ENCODE measurements around the gene MAP7D3. TPM values are rescaled to one million over a fixed set of nuclear protein-coding genes. Genes with fewer than 3 reads are reported as not detected.

MAP7D3 gene
- total RNA-seq, 4 donors from 2014 or later: 27.5 to 42.5 (median 35.7) TPM

- TF ChIP-seq, protein P1, sequence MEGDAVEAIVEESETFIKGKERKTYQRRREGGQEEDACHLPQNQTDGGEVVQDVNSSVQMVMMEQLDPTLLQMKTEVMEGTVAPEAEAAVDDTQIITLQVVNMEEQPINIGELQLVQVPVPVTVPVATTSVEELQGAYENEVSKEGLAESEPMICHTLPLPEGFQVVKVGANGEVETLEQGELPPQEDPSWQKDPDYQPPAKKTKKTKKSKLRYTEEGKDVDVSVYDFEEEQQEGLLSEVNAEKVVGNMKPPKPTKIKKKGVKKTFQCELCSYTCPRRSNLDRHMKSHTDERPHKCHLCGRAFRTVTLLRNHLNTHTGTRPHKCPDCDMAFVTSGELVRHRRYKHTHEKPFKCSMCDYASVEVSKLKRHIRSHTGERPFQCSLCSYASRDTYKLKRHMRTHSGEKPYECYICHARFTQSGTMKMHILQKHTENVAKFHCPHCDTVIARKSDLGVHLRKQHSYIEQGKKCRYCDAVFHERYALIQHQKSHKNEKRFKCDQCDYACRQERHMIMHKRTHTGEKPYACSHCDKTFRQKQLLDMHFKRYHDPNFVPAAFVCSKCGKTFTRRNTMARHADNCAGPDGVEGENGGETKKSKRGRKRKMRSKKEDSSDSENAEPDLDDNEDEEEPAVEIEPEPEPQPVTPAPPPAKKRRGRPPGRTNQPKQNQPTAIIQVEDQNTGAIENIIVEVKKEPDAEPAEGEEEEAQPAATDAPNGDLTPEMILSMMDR (IDR thresholded peaks at IDR 0.05; ENCODE audit: low read depth): no peak
Measured at GRCh38 chrX:136168929-136169735, 82.1 kb downstream of the MAP7D3 start.

- TF ChIP-seq, protein P1 (IDR thresholded peaks at IDR 0.05; ENCODE audit: low read depth): no peak
Measured at GRCh38 chrX:136166221-136166855, 84.9 kb downstream of the MAP7D3 start.

GRCh38 chrX:136165406-136165805 lies 85.8 kb downstream of the MAP7D3 start:
- TF ChIP-seq, protein P1 (IDR thresholded peaks at IDR 0.05; ENCODE audit: low read depth): no peak

DNA sequence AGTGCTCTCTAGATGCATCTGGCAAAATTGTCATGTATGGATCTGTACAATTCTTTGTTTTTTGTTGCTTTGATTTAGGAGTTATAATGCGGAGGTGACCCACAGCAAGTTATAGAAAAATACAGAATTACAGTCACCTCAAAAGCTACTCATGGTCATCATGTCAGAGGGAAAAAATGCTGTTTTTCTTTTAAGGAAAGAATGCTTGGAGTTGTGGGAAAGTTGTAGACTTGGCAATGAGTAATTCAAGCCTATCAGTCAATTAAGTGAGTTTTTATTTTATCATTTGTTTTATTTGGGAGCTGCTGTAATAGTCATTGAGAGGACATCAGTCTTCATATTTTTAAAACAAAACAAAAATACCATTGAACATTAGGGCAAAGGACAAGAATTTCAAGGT lies 87.5 kb downstream of the MAP7D3 start:
- TF ChIP-seq, protein P1 (IDR thresholded peaks at IDR 0.05; ENCODE audit: low read depth): no peak

Other genes starting within 250 kb of the MAP7D3 start
- gene FHL1, start 103.9 kb downstream of the MAP7D3 start, total RNA-seq: 1,000 to 10,000 TPM in 3 of 4 donors, 100 to 1,000 TPM in 1; 693 to 4,057 (median 1,828) TPM
- gene ADGRG4, start 49.6 kb upstream of the MAP7D3 start, total RNA-seq: under 1 TPM; under 0.01 to 0.33 (median 0.08) TPM
- gene BRS3, start 236.5 kb upstream of the MAP7D3 start, total RNA-seq: not detected
- 10 to 100 TPM; 38.6 to 99.8 (median 65.9) TPM for gene HTATSF1, start 246.2 kb upstream of the MAP7D3 start, total RNA-seq